ENCODE results near the gene MMP7. TPM values are rescaled to one million over a fixed set of nuclear protein-coding genes. Genes with fewer than 3 reads are reported as not detected.
"Not testable (repeated sequence)": the region's sequence is repeated elsewhere in the genome, so short reads cannot be mapped to it uniquely, and the experiment has no call there.

Gene MMP7
- total RNA-seq, 1 experiment from 2014 or later: not detected

DNA sequence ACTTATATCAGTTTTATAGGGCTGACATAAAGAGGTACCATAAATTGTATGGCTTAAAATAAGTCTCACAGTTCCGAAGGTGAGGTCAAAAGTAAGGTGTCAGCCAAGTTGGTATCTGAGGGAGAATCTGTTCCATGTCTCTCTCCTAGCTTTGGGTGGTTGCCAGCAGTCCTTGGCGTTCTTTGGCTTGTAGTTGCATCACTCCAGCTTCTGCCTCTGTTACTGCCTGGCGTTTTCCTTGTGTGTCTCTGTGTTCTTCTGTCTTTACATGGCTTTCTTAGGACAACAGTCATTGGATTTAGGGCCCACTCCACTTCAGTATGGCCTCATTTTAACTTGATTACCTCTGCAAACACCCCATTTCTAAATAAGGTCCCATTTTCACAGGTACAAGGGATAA, 16.7 kb downstream of the MMP7 start:
- ChIA-PET CTCF (interaction anchor here (0.7 to 5.3 kb wide), 3 partner anchors 44 to 153 kb away, joined by 3 to 30 read pairs (median 6); no protein-coding TSS in a partner anchor), POLR2A (interaction anchor here (0.6 to 3.0 kb wide), 18 partner anchors 10 to 246 kb away, joined by 3 to 12 read pairs (median 4); no protein-coding TSS in a partner anchor)
- TF ChIP-seq, protein P1, sequence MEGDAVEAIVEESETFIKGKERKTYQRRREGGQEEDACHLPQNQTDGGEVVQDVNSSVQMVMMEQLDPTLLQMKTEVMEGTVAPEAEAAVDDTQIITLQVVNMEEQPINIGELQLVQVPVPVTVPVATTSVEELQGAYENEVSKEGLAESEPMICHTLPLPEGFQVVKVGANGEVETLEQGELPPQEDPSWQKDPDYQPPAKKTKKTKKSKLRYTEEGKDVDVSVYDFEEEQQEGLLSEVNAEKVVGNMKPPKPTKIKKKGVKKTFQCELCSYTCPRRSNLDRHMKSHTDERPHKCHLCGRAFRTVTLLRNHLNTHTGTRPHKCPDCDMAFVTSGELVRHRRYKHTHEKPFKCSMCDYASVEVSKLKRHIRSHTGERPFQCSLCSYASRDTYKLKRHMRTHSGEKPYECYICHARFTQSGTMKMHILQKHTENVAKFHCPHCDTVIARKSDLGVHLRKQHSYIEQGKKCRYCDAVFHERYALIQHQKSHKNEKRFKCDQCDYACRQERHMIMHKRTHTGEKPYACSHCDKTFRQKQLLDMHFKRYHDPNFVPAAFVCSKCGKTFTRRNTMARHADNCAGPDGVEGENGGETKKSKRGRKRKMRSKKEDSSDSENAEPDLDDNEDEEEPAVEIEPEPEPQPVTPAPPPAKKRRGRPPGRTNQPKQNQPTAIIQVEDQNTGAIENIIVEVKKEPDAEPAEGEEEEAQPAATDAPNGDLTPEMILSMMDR (IDR thresholded peaks at IDR 0.05; ENCODE audit: unreplicated experiment): no peak

DNA sequence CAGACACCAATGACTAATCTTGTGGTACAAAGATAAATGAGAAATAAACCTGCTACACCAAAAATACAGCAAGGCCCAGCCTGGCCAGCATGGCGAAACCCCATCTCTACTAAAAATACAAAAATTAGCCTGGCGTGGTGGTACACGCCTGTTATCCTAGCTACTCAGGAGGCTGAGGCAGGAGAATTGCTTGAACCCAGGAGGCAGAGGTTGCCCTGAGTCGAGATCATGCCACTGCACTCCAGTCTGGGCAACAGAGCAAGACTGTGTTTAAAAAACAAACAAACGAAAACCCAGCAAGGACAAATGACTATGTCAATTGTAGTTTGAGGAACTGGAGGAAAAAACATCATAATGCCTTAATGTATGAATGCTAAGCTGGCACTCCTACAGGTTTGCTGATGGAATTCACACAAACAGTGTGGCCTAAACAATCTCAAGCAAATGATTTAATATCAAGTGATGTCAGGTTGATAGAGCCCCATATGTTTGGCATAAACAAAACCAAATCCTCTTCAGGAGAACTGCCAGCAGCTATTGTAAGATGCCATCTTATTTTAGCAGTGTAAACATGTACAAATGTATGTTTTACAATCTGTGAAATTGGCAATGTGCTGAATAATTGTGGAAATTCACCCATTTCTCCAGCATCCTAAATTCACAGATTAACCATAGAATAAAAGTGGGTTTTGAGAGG, 20.0 kb downstream of the MMP7 start:
- intact Hi-C loops (cut with micrococcal nuclease): no loop called here
- Mint-ChIP-seq H3K27ac (ENCODE audit: low read depth, unreplicated experiment) (no peak overlapping the region), H3K36me3 (ENCODE audit: insufficient read depth, unreplicated experiment) (no peaks in the 10 kb centered on the region), H3K4me3 (ENCODE audit: unreplicated experiment) (no peak overlapping the region), H3K9me3 (ENCODE audit: unreplicated experiment) (no peaks in the 10 kb centered on the region), H3K4me1 (ENCODE audit: insufficient read depth, unreplicated experiment) (peaks cover 11% of the 10 kb centered on the region), H3K27me3 (ENCODE audit: insufficient read depth, unreplicated experiment) (no peaks in the 10 kb centered on the region)
- BruUV-seq (replicated peaks): no TSS peak
- CTCF ChIA-PET: interaction anchor here (1.7 kb wide), 1 partner anchor 155 kb away, joined by 7 read pairs; no protein-coding TSS in a partner anchor
- DNase-seq (ENCODE audit: unreplicated experiment): no peak
- POLR2A ChIA-PET: interaction anchor here (1.4 kb wide), 1 partner anchor 50 kb away, joined by 3 read pairs; no protein-coding TSS in a partner anchor
- TF ChIP-seq, protein P1 (IDR thresholded peaks at IDR 0.05; ENCODE audit: unreplicated experiment): no peak

More for the DNA sequence above, 16.7 kb downstream of the MMP7 start:
- intact Hi-C loops (cut with micrococcal nuclease): no loop called here
- no peaks in the 10 kb centered on the region for H3K27me3 Mint-ChIP-seq (ENCODE audit: insufficient read depth, unreplicated experiment)
- DNase-seq (ENCODE audit: unreplicated experiment): peak; percentile 92
- peak overlapping the region; percentile 44 for H3K27ac Mint-ChIP-seq (ENCODE audit: low read depth, unreplicated experiment)
- H3K4me1 Mint-ChIP-seq (ENCODE audit: insufficient read depth, unreplicated experiment): peaks cover 11% of the 10 kb centered on the region
- no TSS peak for BruUV-seq (replicated peaks)
- no peaks in the 10 kb centered on the region for H3K9me3 Mint-ChIP-seq (ENCODE audit: unreplicated experiment)
- H3K4me3 Mint-ChIP-seq (ENCODE audit: unreplicated experiment): no peak overlapping the region
- no peaks in the 10 kb centered on the region for H3K36me3 Mint-ChIP-seq (ENCODE audit: insufficient read depth, unreplicated experiment)

DNA sequence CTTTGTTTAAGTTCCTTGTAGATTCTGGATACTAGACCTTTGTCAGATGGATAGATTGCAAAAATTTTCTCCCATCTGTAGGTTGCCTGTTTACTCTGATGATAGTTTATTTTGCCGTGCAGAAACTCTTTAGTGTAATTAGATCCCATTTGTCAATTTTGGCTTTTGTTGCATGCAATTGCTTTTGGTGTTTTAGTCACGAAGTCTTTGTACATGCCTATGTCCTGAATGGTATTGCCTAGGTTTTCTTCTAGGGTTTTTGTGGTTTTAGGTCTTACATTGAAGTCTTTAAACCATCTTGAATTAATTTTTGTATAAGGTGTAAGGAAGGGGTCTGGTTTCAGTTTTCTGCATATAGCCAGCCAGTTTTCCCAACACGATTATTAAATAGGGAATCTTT, 27.7 kb downstream of the MMP7 start:
- H3K27ac Mint-ChIP-seq (ENCODE audit: low read depth, unreplicated experiment): not testable (repeated sequence)

DNA sequence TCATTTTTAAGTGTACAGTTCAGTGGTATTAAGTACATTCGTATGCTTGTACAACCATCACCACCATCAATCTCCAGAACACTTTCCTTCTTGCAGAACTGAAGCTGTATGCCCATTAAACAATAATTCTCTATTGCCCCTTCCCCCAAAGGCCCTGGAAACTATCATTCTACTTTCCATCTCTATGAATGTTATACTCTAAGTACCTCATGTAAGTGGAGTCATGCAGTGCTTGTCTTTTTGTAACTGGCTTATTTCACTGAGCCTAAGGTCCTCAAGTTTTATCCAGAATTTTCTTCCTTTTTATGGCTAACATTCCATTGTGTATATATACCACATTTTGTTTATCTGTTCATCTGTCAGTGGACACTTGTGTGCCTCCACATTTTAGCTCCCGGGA, 29.7 kb downstream of the MMP7 start:
- POLR2A ChIA-PET: interaction anchor here (0.7 to 1.9 kb wide), 2 partner anchors 13 to 105 kb away, joined by 3 to 4 read pairs; no protein-coding TSS in a partner anchor
- TF ChIP-seq, protein P1 (IDR thresholded peaks at IDR 0.05; ENCODE audit: unreplicated experiment): no peak
- CTCF ChIA-PET: interaction anchor here (0.6 to 3.7 kb wide), 2 partner anchors 112 to 167 kb away, joined by 8 to 25 read pairs; no protein-coding TSS in a partner anchor
- intact Hi-C loops (cut with micrococcal nuclease): no loop called here
- no peak for DNase-seq (ENCODE audit: unreplicated experiment)
- H3K4me3 Mint-ChIP-seq (ENCODE audit: unreplicated experiment): no peak overlapping the region
- peaks cover 3% of the 10 kb centered on the region for H3K4me1 Mint-ChIP-seq (ENCODE audit: insufficient read depth, unreplicated experiment)
- H3K27me3 Mint-ChIP-seq (ENCODE audit: insufficient read depth, unreplicated experiment): no peaks in the 10 kb centered on the region
- no peaks in the 10 kb centered on the region for H3K9me3 Mint-ChIP-seq (ENCODE audit: unreplicated experiment)
- no TSS peak for BruUV-seq (replicated peaks)
- H3K27ac Mint-ChIP-seq (ENCODE audit: low read depth, unreplicated experiment): no peak overlapping the region
- H3K36me3 Mint-ChIP-seq (ENCODE audit: insufficient read depth, unreplicated experiment): no peaks in the 10 kb centered on the region

More for the DNA sequence above, 27.7 kb downstream of the MMP7 start:
- BruUV-seq (replicated peaks); H3K4me3 Mint-ChIP-seq (ENCODE audit: unreplicated experiment); H3K36me3 Mint-ChIP-seq (ENCODE audit: insufficient read depth, unreplicated experiment); POLR2A ChIA-PET; H3K4me1 Mint-ChIP-seq (ENCODE audit: insufficient read depth, unreplicated experiment); CTCF ChIA-PET; intact Hi-C loops (cut with micrococcal nuclease); DNase-seq (ENCODE audit: unreplicated experiment); H3K9me3 Mint-ChIP-seq (ENCODE audit: unreplicated experiment); H3K27me3 Mint-ChIP-seq (ENCODE audit: insufficient read depth, unreplicated experiment): not testable (repeated sequence)

All from MCF 10A (cell line).